ENCODE data around the gene TRIO.

Gene TRIO

GRCh38 chr5:14155075-14155474 lies 11.9 kb downstream of the TRIO start:
- no peak for DNase-seq (ENCODE audit: extremely low read depth, low read depth)
- TF ChIP-seq CTCF (IDR thresholded peaks at IDR 0.05; ENCODE audit: low read depth, low read length): no peak

GRCh38 chr5:14155739-14156138 lies 12.6 kb downstream of the TRIO start:
- TF ChIP-seq CTCF (IDR thresholded peaks at IDR 0.05; ENCODE audit: low read depth, low read length): no peak
- DNase-seq (ENCODE audit: extremely low read depth, low read depth): no peak

GRCh38 chr5:14156290-14156649 lies 13.1 kb downstream of the TRIO start:
- no peak for TF ChIP-seq CTCF (IDR thresholded peaks at IDR 0.05; ENCODE audit: low read depth, low read length)
- DNase-seq (ENCODE audit: extremely low read depth, low read depth): no peak

GRCh38 chr5:14156650-14157492 lies 13.7 kb downstream of the TRIO start:
- peak; percentile 83 for DNase-seq (ENCODE audit: extremely low read depth, low read depth)
- no peak for TF ChIP-seq CTCF (IDR thresholded peaks at IDR 0.05; ENCODE audit: low read depth, low read length)

- DNase-seq (ENCODE audit: extremely low read depth, low read depth): no peak
- TF ChIP-seq CTCF (IDR thresholded peaks at IDR 0.05; ENCODE audit: low read depth, low read length): no peak
Measured at GRCh38 chr5:14157493-14157782, 14.3 kb downstream of the TRIO start.

GRCh38 chr5:14158890-14159666 lies 15.9 kb downstream of the TRIO start:
- no peak for DNase-seq (ENCODE audit: extremely low read depth, low read depth)

More at GRCh38 chr5:14158890-14159666, 15.9 kb downstream of the TRIO start:
- no peak for TF ChIP-seq CTCF (IDR thresholded peaks at IDR 0.05; ENCODE audit: low read depth, low read length)

All from AG09319 (cell line).